ENCODE data around the gene SMAGP. TPM values are rescaled to one million over a fixed set of nuclear protein-coding genes. Genes with fewer than 3 reads are reported as not detected.
"Not testable (repeated sequence)": the region's sequence is repeated elsewhere in the genome, so short reads cannot be mapped to it uniquely, and the experiment has no call there.

SMAGP gene
- total RNA-seq, 6 experiments from 2014 or later = 30.0 to 43.5 (median 32.5) TPM

DNA sequence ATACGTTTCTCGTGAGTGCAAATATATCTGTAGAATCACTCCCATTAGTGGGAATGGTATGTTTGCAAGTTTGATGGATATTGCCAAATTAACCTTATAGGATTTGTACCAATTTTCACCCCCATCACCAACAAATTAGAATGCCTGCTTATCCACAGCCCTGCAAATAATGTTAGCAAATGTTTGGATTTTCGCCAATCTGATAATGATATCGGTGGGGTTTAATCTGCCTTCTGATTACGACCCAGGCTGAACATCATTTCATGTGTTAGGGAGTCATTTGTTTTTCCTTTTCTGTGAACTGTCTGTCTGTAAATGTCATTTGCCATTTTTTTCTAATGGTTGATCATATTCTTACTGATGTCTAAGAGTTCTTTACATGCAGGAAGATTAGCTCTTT is 35.7 kb downstream of the SMAGP start:
- no peaks in the 10 kb centered on the region; the same call in none of the 2 replicates for H3K27me3 Mint-ChIP-seq (ENCODE audit: insufficient read depth)
- no peak overlapping the region for H3K27ac Mint-ChIP-seq
- H3K36me3 Mint-ChIP-seq (ENCODE audit: low read depth) = 0 out of 2 replicates have a peak, but pooled peaks cover under 1% of the 10 kb centered on the region
- peaks cover 8% of the 10 kb centered on the region for H3K4me1 Mint-ChIP-seq (ENCODE audit: low read depth)
- TF ChIP-seq, protein P1, sequence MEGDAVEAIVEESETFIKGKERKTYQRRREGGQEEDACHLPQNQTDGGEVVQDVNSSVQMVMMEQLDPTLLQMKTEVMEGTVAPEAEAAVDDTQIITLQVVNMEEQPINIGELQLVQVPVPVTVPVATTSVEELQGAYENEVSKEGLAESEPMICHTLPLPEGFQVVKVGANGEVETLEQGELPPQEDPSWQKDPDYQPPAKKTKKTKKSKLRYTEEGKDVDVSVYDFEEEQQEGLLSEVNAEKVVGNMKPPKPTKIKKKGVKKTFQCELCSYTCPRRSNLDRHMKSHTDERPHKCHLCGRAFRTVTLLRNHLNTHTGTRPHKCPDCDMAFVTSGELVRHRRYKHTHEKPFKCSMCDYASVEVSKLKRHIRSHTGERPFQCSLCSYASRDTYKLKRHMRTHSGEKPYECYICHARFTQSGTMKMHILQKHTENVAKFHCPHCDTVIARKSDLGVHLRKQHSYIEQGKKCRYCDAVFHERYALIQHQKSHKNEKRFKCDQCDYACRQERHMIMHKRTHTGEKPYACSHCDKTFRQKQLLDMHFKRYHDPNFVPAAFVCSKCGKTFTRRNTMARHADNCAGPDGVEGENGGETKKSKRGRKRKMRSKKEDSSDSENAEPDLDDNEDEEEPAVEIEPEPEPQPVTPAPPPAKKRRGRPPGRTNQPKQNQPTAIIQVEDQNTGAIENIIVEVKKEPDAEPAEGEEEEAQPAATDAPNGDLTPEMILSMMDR (IDR thresholded peaks at IDR 0.05) = no peak
- no peak for DNase-seq
- no peak overlapping the region for H3K4me3 Mint-ChIP-seq
- H3K9me3 Mint-ChIP-seq = no peaks in the 10 kb centered on the region

DNA sequence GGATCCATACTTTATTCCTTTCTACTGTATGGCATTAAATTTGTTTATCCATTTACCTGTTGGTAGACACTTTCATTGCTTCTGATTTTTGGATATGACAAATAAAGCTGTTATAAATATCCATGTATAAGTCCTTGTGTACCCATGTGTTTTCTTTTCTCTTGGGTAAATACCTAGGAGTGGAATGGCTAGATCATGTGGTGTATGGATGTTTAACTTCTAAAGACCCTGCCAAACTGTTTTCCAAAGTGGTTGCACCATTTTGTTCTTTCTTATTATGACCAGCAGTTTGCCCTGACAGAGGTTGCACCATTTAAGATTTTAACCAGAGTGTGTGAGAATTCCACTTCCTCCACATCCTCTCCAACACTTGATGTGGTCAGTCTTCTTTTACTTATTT is 37.6 kb downstream of the SMAGP start:
- Mint-ChIP-seq H3K36me3 (ENCODE audit: low read depth) (no peaks in the 10 kb centered on the region), H3K9me3 (no peaks in the 10 kb centered on the region), H3K4me1 (ENCODE audit: low read depth) (no peaks in the 10 kb centered on the region), H3K27me3 (ENCODE audit: insufficient read depth) (0 out of 2 replicates have a peak, but pooled peaks cover 2% of the 10 kb centered on the region), H3K4me3 (no peak overlapping the region), H3K27ac (no peak overlapping the region)
- TF ChIP-seq, protein P1 (IDR thresholded peaks at IDR 0.05) = no peak
- DNase-seq = no peak

DNA sequence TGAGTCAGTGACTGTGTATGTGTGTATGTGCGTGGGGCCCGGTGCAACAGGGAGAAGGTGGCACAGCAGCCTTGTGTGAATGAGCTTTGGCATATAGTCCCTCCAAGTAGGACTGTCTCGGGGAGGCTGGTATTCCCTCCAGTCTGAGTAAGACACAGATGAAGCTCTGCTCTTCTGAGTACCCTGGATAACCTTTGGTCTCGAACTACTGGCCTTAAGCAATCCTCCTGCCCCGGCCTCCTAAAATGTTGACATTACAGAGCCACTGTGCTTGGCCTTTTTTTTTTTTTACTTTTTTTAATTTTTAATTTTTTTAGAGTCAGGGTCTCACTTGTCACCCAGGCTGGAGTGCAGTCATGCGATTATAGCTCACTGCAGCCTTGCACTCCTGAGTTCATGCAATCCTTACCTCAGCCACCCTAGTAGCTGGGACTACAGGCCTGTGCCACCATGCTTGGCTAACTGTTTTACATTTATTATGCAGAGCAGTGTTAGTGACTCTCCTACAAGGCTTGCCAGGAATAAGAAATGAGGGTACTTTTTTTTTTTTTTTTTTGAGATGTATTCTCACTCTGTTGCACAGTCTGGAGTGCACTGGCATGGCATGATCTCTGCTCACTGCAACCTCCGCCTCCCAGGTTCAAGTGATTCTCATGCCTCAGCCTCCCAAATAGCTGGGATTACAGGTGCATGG is 41.0 kb downstream of the SMAGP start:
- Mint-ChIP-seq H3K9me3 (no peaks in the 10 kb centered on the region), H3K27ac (no peak overlapping the region), H3K4me1 (ENCODE audit: low read depth) (no peaks in the 10 kb centered on the region), H3K27me3 (ENCODE audit: insufficient read depth) (0 out of 2 replicates have a peak, but pooled peaks cover 2% of the 10 kb centered on the region), H3K36me3 (ENCODE audit: low read depth) (no peaks in the 10 kb centered on the region), H3K4me3 (no peak overlapping the region)
- no peak for DNase-seq
- TF ChIP-seq, protein P1 (IDR thresholded peaks at IDR 0.05) = no peak

DNA sequence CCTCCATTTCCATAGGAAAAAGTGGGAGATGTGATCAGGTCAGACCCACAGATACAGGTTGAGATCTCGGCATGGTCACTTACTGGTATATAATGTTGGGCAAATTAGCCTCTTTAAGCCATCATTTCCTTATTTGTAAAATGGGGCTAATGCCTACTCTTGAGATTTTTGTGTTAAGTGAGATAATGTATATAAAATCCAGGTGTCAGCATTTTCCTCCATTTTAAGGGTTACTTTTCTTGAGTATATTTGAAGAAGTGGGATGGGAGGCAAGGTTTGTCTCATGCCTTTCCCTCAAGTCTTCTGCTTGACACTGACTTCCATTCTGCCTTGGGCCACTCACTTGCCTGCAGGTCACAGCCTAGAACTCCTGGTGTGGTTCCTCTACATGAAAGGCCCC is 42.3 kb downstream of the SMAGP start:
- Mint-ChIP-seq H3K4me1 (ENCODE audit: low read depth) (no peaks in the 10 kb centered on the region), H3K27me3 (ENCODE audit: insufficient read depth) (0 out of 2 replicates have a peak, but pooled peaks cover 2% of the 10 kb centered on the region), H3K4me3 (no peak overlapping the region), H3K27ac (no peak overlapping the region), H3K9me3 (no peaks in the 10 kb centered on the region), H3K36me3 (ENCODE audit: low read depth) (no peaks in the 10 kb centered on the region)
- DNase-seq = no peak
- TF ChIP-seq, protein P1 (IDR thresholded peaks at IDR 0.05) = no peak

DNA sequence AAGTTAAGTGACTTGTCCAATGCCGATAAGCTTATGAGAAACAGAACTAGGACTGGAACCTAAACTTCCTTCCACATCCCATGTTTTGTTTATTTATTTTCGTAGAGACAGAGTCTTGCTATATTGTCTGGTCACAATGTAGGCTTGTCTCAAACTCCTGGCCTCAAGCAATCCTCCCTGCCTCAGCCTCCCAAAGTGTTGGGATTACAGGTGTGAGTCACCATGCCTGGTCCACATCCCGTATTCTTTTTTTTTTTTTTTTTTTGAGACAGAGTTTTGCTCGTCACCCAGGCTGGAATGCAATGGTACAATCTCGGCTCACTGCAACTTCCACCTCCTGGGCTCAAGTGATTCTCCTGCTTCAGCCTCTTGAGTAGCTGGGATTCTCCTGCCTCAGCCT is 43.1 kb downstream of the SMAGP start:
- DNase-seq; H3K4me1 Mint-ChIP-seq (ENCODE audit: low read depth); H3K9me3 Mint-ChIP-seq; H3K27me3 Mint-ChIP-seq (ENCODE audit: insufficient read depth); H3K36me3 Mint-ChIP-seq (ENCODE audit: low read depth); H3K27ac Mint-ChIP-seq; H3K4me3 Mint-ChIP-seq: not testable (repeated sequence)

DNA sequence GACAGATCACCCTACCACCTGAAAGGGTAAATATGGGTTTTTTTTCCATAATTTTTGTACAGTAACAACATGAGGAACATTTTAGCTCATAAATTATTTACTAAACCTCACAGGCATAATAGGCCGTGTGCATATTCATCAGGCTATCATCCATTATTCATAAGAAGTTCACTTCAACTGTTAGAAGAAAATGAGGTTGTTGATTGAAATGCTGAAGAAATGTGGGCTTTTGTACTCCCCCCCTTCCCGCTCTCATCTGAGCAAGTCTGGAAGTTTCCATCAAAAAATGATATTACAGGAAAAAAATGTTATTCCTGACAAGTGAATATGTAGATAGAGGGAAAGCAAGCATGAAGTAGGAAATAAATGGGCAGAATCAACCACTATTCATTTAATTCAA is 44.4 kb downstream of the SMAGP start:
- TF ChIP-seq, protein P1 (IDR thresholded peaks at IDR 0.05) = no peak
- Mint-ChIP-seq H3K4me3 (no peak overlapping the region), H3K27me3 (ENCODE audit: insufficient read depth) (0 out of 2 replicates have a peak, but pooled peaks cover 2% of the 10 kb centered on the region), H3K36me3 (ENCODE audit: low read depth) (no peaks in the 10 kb centered on the region), H3K4me1 (ENCODE audit: low read depth) (no peaks in the 10 kb centered on the region), H3K9me3 (no peaks in the 10 kb centered on the region), H3K27ac (no peak overlapping the region)
- DNase-seq = no peak

All from HFFc6 (cell line).